Thyroid gland (tissue), 4 donors: ENCODE results near the gene RPTOR. TPM values are rescaled to one million over a fixed set of nuclear protein-coding genes. Genes with fewer than 3 reads are reported as not detected.

ENCODE experiments used
- DNase-seq, 2 donors: peaks; one replicate each; pipeline ENCODE4 v3.0.0-alpha.2; 2019
- H3K27ac ChIP-seq, 3 donors: fragments of 200-600 bp; sonication (generic); 1 replicate in 2 of 3; 2 replicates in 1 of 3; pipeline ENCODE4 v1.5.1; 2016 to 2019; ENCODE audit warnings: mild to moderate bottlenecking in 1 of 3, moderate library complexity in 1 of 3
- H3K27me3 ChIP-seq: fragments of 200-600 bp; sonication (generic); one replicate; pipeline ENCODE4 v1.5.1; 2019
- H3K36me3 ChIP-seq, 2 donors: fragments of 200-600 bp; sonication (generic); one replicate each; pipeline ENCODE4 v1.5.1; 2016 to 2019
- H3K4me1 ChIP-seq, 2 donors: fragments of 200-600 bp; sonication (generic); one replicate each; pipeline ENCODE4 v1.5.1; 2017 to 2019
- H3K4me3 ChIP-seq, 3 donors: fragments of 200-600 bp; sonication (generic); replicated peaks in 1 of 3; 1 replicate in 2 of 3; 2 replicates in 1 of 3; pipeline ENCODE4 v1.5.1; 2016; ENCODE audit warnings: mild to moderate bottlenecking in 1 of 3
- H3K9me3 ChIP-seq: fragments of 200-600 bp; sonication (generic); one replicate; pipeline ENCODE4 v1.5.1; 2017
- POLR2A ChIP-seq, 2 donors: fragments of 450-650 bp; IDR thresholded peaks; one replicate each; pipeline ENCODE4 v1.6.1; 2017; ENCODE audit warnings: antibody characterized with exemption in 2 of 2, mild to moderate bottlenecking in 2 of 2, moderate library complexity in 1 of 2
- WGBS, 2 donors: methylation state at CpG; one replicate each; pipeline ENCODE4 v1.1.5; 2017; 5-methylcytosine and 5-hydroxymethylcytosine counted together
- intact Hi-C: fragments of 100-400 bp; cut with DNase I; formaldehyde crosslinking; loops from one replicate; pipeline ENCODE4 v1.15.1; 2023
- total RNA-seq, 4 donors: library from RNA; depleted of rRNA; stranded (reverse); fragments of >200 nt; gene quantifications; one replicate each; pipeline ENCODE4 v1.2.3, GENCODE V29; 2016
- TF ChIP-seq, protein P1 (sequence below), 6 experiments: fragments of 200-600 bp in 3 of 6; fragments of 450-650 bp in 3 of 6; sonication (generic) in 3 of 6; IDR thresholded peaks; one replicate each; pipeline ENCODE4 v1.5.1; 2016 to 2019; ENCODE audit warnings: antibody characterized with exemption in 6 of 6, mild to moderate bottlenecking in 2 of 6, inconsistent platforms in 1 of 6, moderate library complexity in 1 of 6

RPTOR gene
- total RNA-seq, 4 donors from 2014 or later: 24.2 to 58.1 (median 34.5) TPM

DNA sequence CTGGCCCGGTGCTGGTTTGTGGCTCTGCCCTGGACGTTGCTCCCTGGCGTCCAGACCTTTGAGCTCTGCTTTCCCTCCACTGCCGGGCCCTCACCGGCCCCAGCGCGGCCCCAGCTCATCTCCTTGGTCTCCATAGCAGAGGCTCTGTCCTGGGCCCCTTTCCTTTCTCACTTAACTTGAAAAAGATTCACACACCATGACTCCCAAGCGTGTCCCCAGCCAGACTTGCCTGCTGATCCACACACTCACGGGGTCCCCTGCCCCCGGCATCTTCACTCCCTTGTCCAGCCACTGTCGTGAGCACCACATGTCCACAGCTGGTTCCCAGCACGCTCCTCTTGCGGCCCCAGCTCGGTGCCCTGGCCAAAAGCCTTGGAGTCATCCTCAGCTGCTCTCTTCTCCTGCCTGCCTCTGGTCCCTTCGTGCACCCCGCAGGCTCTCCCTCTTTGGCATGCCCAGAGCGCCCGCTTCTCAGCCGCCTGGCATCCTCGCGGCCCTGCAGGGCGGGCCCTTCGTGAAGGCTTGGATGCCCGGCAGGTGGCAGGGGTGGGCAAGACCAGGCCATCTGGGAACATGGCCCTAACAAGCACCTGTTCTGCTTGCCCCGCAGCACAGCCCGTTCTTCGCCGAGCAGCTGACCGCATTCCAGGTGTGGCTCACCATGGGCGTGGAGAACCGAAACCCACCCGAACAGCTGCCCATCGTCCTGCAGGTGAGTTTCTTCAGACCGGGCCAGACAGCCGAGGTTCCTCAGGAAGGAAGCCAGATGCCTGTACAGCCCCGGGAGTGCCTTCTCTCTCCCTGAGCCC lies 301.4 kb downstream of the RPTOR start:
- H3K27me3 ChIP-seq: no peaks in the 10 kb centered on the region
- no peaks in the 10 kb centered on the region for H3K4me1 ChIP-seq
- intact Hi-C loops: no loop called here
- H3K4me3 ChIP-seq: no peak overlapping the region
- WGBS, 2 donors: 93 to 94% methylated on average over 32 to 34 of the region's 36 CpGs
- peaks cover 3 to 7% of the 10 kb centered on the region in 2 donors for H3K36me3 ChIP-seq
- DNase-seq: no peak
- TF ChIP-seq POLR2A (IDR thresholded peaks at IDR 0.05): no peak
- TF ChIP-seq, protein P1, sequence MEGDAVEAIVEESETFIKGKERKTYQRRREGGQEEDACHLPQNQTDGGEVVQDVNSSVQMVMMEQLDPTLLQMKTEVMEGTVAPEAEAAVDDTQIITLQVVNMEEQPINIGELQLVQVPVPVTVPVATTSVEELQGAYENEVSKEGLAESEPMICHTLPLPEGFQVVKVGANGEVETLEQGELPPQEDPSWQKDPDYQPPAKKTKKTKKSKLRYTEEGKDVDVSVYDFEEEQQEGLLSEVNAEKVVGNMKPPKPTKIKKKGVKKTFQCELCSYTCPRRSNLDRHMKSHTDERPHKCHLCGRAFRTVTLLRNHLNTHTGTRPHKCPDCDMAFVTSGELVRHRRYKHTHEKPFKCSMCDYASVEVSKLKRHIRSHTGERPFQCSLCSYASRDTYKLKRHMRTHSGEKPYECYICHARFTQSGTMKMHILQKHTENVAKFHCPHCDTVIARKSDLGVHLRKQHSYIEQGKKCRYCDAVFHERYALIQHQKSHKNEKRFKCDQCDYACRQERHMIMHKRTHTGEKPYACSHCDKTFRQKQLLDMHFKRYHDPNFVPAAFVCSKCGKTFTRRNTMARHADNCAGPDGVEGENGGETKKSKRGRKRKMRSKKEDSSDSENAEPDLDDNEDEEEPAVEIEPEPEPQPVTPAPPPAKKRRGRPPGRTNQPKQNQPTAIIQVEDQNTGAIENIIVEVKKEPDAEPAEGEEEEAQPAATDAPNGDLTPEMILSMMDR (IDR thresholded peaks at IDR 0.05): no peak
- H3K9me3 ChIP-seq: no peaks in the 10 kb centered on the region
- H3K27ac ChIP-seq: no peak overlapping the region

DNA sequence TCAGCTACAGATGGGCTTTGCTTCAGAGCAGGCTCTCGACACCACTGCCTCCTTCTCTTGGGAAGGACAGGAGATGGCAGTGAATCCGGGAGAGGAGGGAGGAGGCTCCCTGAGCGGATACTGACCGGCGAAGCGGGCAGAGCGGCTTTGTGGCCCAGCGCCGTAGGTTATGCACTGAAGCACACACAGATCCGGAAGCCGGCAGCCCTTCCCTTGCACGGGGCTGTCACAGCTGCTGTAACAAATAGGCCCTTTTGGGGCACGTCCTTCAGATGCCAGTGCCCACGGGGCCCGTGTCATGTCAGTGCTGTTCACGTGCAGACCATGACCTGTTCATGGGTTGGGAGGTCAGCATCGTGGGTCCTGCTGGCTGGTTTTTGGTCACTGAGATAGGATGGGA lies 302.3 kb downstream of the RPTOR start:
- no peak overlapping the region for H3K27ac ChIP-seq
- H3K9me3 ChIP-seq: no peaks in the 10 kb centered on the region
- H3K4me3 ChIP-seq: no peak overlapping the region
- intact Hi-C loops: no loop called here
- DNase-seq: no peak
- no peaks in the 10 kb centered on the region for H3K27me3 ChIP-seq
- no peaks in the 10 kb centered on the region for H3K4me1 ChIP-seq
- H3K36me3 ChIP-seq: peaks cover 3 to 7% of the 10 kb centered on the region in 2 donors
- WGBS, 2 donors: 94 to 97% methylated on average over 14 to 17 of the region's 17 CpGs
- TF ChIP-seq POLR2A (IDR thresholded peaks at IDR 0.05): no peak
- TF ChIP-seq, protein P1 (IDR thresholded peaks at IDR 0.05): no peak

DNA sequence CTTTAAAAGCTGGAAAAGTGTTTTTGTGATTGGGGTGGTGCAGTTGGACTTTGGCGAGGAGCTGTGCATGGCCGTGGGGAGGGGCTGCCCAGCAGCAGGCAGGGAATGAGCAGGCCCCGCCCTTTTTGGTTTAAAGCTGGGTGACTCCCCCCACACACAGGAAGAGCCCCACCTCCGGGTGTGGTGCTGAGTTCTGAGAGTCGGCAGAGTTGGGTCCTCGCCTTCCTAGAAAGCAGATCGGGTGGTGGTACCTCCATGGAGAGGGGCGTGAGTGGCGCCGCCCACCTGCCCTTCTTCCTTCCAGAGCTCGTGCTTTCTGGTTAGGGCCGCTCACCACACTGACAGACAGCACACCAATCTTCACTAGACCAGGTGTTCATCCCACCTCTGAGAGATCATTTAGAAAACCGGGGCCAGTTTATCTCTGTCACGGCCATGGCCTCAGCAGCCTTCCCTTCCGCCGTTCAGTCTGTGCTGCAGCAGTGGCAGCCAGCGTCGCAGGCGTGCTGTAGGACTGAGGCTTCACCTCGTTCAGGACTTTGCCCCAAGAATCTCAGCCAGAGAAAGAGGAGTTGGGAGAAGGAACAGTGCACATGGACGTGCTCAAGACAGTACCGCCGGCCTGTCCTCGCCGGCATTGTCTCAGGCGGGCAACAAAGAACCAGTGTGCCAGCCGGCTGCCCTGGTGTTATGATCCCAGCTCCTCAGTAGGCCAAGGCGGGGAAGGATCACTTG lies 303.0 kb downstream of the RPTOR start:
- WGBS, 2 donors: 88 to 89% methylated on average over 28 of the region's 28 CpGs
- Histone ChIP-seq H3K4me1 (no peaks in the 10 kb centered on the region), H3K9me3 (no peaks in the 10 kb centered on the region), H3K4me3 (no peak overlapping the region), H3K36me3 (peaks cover 3 to 7% of the 10 kb centered on the region in 2 donors), H3K27ac (no peak overlapping the region), H3K27me3 (no peaks in the 10 kb centered on the region)
- TF ChIP-seq POLR2A (IDR thresholded peaks at IDR 0.05): no peak
- TF ChIP-seq, protein P1 (IDR thresholded peaks at IDR 0.05): no peak
- intact Hi-C loops: no loop called here
- DNase-seq: no peak

DNA sequence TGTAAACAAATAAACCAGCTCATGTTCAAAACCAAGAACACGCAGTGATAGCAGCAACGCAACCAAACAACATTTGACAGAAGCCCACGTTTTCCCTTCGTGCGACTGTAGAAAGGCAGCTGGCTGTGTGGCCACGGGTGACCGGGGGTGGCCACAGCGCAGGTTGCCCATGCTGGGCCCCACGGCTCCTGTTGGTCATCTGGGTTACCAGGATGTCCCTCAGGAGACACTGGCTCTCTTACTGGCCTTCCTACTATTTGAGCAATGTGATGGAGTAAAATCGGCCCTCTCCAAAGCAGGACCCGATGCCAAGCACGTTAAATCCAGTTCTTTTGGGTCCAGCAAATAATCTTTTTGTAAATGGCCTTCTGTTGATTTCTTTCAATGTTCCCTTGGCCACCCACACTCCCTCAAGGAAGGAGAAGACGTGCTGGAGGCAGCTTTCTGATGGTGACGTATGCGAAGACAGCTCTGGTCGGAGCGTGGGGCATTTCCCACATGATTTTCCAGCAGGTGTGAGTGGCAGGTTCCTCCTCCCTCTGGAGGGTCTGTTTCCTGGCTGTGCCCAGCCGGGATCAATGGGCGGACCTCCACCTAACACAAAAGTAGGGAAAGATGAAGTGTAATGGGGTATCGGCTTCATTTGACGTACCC lies 303.9 kb downstream of the RPTOR start:
- Histone ChIP-seq H3K9me3 (no peaks in the 10 kb centered on the region), H3K4me3 (no peak overlapping the region), H3K27ac (no peak overlapping the region), H3K4me1 (no peaks in the 10 kb centered on the region), H3K27me3 (no peaks in the 10 kb centered on the region), H3K36me3 (peaks cover 3 to 7% of the 10 kb centered on the region in 2 donors)
- no peak for DNase-seq
- TF ChIP-seq POLR2A (IDR thresholded peaks at IDR 0.05): no peak
- TF ChIP-seq, protein P1 (IDR thresholded peaks at IDR 0.05): no peak
- WGBS, 2 donors: 95 to 97% methylated on average over 20 to 21 of the region's 21 CpGs
- intact Hi-C loops: no loop called here
